DMS153 (cell line): ENCODE data around the gene TLL2.

Experiments
- DNase-seq: peaks from one replicate; lab custom pipeline; 2025; lab: John Stamatoyannopoulos, UW

The TLL2 gene

GRCh38 chr10:96420228-96421009 is 93.3 kb downstream of the TLL2 start:
- no peak for DNase-seq

- DNase-seq, result no peak
These were observed 94.4 kb downstream of the TLL2 start for GRCh38 chr10:96419351-96419750.

- no peak for DNase-seq
These were observed 95.1 kb downstream of the TLL2 start for GRCh38 chr10:96418582-96418981.

- DNase-seq, result no peak
These were observed 96.3 kb downstream of the TLL2 start for GRCh38 chr10:96417441-96417840.

- no peak for DNase-seq
These were observed 97.1 kb downstream of the TLL2 start for GRCh38 chr10:96416643-96417042.

GRCh38 chr10:96415891-96416554 is 97.7 kb downstream of the TLL2 start:
- no peak for DNase-seq

GRCh38 chr10:96415150-96415890 is 98.4 kb downstream of the TLL2 start:
- DNase-seq, result no peak

- no peak for DNase-seq
These were observed 99.4 kb downstream of the TLL2 start for GRCh38 chr10:96414303-96414702.

GRCh38 chr10:96413151-96413787 is 100.5 kb downstream of the TLL2 start:
- no peak for DNase-seq

- DNase-seq, result no peak
These were observed 101.9 kb downstream of the TLL2 start for GRCh38 chr10:96411716-96412320.

- DNase-seq, result no peak
These were observed 103.4 kb downstream of the TLL2 start for GRCh38 chr10:96410296-96410695.

- no peak for DNase-seq
These were observed 105.5 kb downstream of the TLL2 start for GRCh38 chr10:96408201-96408600.

- DNase-seq, result no peak
These were observed 106.1 kb downstream of the TLL2 start for GRCh38 chr10:96407560-96408069.

- no peak for DNase-seq
These were observed 107.6 kb downstream of the TLL2 start for GRCh38 chr10:96406091-96406490.

- no peak for DNase-seq
These were observed 111.1 kb downstream of the TLL2 start for GRCh38 chr10:96402417-96403305.

GRCh38 chr10:96401036-96401435 is 112.7 kb downstream of the TLL2 start:
- DNase-seq, result no peak

GRCh38 chr10:96400465-96400864 is 113.3 kb downstream of the TLL2 start:
- no peak for DNase-seq

- no peak for DNase-seq
These were observed 115.8 kb downstream of the TLL2 start for GRCh38 chr10:96397902-96398301.

GRCh38 chr10:96395931-96396877 is 117.5 kb downstream of the TLL2 start:
- peak; percentile 11 for DNase-seq

GRCh38 chr10:96390460-96390864 is 123.3 kb downstream of the TLL2 start:
- DNase-seq, result no peak
